Measurements from ENCODE around the gene MCCD1. TPM values are rescaled to one million over a fixed set of nuclear protein-coding genes. Genes with fewer than 3 reads are reported as not detected.

MCCD1 gene
- total and polyA plus RNA-seq, 8 donors: not detected

DNA sequence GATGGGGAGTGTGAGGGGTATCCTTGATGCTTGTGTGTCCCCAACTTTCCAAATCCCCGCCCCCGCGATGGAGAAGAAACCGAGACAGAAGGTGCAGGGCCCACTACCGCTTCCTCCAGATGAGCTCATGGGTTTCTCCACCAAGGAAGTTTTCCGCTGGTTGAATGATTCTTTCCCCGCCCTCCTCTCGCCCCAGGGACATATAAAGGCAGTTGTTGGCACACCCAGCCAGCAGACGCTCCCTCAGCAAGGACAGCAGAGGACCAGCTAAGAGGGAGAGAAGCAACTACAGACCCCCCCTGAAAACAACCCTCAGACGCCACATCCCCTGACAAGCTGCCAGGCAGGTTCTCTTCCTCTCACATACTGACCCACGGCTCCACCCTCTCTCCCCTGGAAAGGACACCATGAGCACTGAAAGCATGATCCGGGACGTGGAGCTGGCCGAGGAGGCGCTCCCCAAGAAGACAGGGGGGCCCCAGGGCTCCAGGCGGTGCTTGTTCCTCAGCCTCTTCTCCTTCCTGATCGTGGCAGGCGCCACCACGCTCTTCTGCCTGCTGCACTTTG is 46.7 kb downstream of the MCCD1 start, which contains the start of gene TNF:
TNF (plus strand) TSS at position 231 of the 567 bp plus-strand sequence; CDS start at position 408, 177 bp downstream.
- H3K36me3 ChIP-seq: no peaks in the 10 kb centered on the region
- intact Hi-C loops (cut with DNase I): no loop called here
- H3K27me3 ChIP-seq: no peaks in the 10 kb centered on the region
- H3K27ac ChIP-seq: no peak within 1 kb of the TSS
- DNase-seq: peak in 2 of 6 donors; percentile 33 to 47
- peaks cover 0 to 11% (median 5%) of the 10 kb centered on the region in 3 donors for H3K4me1 ChIP-seq
- WGBS, 2 donors: 62 to 72% methylated on average over 18 to 19 of the region's 19 CpGs
- TF ChIP-seq, protein P1, sequence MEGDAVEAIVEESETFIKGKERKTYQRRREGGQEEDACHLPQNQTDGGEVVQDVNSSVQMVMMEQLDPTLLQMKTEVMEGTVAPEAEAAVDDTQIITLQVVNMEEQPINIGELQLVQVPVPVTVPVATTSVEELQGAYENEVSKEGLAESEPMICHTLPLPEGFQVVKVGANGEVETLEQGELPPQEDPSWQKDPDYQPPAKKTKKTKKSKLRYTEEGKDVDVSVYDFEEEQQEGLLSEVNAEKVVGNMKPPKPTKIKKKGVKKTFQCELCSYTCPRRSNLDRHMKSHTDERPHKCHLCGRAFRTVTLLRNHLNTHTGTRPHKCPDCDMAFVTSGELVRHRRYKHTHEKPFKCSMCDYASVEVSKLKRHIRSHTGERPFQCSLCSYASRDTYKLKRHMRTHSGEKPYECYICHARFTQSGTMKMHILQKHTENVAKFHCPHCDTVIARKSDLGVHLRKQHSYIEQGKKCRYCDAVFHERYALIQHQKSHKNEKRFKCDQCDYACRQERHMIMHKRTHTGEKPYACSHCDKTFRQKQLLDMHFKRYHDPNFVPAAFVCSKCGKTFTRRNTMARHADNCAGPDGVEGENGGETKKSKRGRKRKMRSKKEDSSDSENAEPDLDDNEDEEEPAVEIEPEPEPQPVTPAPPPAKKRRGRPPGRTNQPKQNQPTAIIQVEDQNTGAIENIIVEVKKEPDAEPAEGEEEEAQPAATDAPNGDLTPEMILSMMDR (IDR thresholded peaks at IDR 0.05): no peak
- peak in 2 of 4 donors; percentile 26 to 60 for ATAC-seq
- H3K9me3 ChIP-seq: no peaks in the 10 kb centered on the region
- no peak for FAIRE-seq
- H3K4me3 ChIP-seq: peak within 1 kb of the TSS in 1 of 4 donors; percentile 22

DNA sequence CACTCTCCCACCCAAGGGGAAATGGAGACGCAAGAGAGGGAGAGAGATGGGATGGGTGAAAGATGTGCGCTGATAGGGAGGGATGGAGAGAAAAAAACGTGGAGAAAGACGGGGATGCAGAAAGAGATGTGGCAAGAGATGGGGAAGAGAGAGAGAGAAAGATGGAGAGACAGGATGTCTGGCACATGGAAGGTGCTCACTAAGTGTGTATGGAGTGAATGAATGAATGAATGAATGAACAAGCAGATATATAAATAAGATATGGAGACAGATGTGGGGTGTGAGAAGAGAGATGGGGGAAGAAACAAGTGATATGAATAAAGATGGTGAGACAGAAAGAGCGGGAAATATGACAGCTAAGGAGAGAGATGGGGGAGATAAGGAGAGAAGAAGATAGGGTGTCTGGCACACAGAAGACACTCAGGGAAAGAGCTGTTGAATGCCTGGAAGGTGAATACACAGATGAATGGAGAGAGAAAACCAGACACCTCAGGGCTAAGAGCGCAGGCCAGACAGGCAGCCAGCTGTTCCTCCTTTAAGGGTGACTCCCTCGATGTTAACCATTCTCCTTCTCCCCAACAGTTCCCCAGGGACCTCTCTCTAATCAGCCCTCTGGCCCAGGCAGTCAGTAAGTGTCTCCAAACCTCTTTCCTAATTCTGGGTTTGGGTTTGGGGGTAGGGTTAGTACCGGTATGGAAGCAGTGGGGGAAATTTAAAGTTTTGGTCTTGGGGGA is 47.4 kb downstream of the MCCD1 start:
- TF ChIP-seq, protein P1 (IDR thresholded peaks at IDR 0.05): no peak
- H3K36me3 ChIP-seq: no peaks in the 10 kb centered on the region
- no peaks in the 10 kb centered on the region for H3K9me3 ChIP-seq
- no peaks in the 10 kb centered on the region for H3K27me3 ChIP-seq
- H3K4me1 ChIP-seq: peaks cover 0 to 14% (median 5%) of the 10 kb centered on the region in 3 donors
- DNase-seq (no peak), ATAC-seq (no peak), FAIRE-seq (no peak)
- H3K27ac ChIP-seq: no peak overlapping the region
- intact Hi-C loops (cut with DNase I): no loop called here
- WGBS, 2 donors: 71 to 80% methylated on average over 8 of the region's 8 CpGs
- H3K4me3 ChIP-seq: peak overlapping the region in 1 of 4 donors; percentile 22

DNA sequence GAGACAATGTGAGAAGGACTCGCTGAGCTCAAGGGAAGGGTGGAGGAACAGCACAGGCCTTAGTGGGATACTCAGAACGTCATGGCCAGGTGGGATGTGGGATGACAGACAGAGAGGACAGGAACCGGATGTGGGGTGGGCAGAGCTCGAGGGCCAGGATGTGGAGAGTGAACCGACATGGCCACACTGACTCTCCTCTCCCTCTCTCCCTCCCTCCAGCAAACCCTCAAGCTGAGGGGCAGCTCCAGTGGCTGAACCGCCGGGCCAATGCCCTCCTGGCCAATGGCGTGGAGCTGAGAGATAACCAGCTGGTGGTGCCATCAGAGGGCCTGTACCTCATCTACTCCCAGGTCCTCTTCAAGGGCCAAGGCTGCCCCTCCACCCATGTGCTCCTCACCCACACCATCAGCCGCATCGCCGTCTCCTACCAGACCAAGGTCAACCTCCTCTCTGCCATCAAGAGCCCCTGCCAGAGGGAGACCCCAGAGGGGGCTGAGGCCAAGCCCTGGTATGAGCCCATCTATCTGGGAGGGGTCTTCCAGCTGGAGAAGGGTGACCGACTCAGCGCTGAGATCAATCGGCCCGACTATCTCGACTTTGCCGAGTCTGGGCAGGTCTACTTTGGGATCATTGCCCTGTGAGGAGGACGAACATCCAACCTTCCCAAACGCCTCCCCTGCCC is 48.3 kb downstream of the MCCD1 start:
- DNase-seq (peak in 1 of 6 donors; percentile 47), ATAC-seq (no peak), FAIRE-seq (no peak)
- Histone ChIP-seq H3K4me1 (peaks cover 0 to 14% (median 10%) of the 10 kb centered on the region in 3 donors), H3K27ac (no peak overlapping the region), H3K9me3 (no peaks in the 10 kb centered on the region), H3K27me3 (no peaks in the 10 kb centered on the region), H3K4me3 (no peak overlapping the region), H3K36me3 (no peaks in the 10 kb centered on the region)
- intact Hi-C loops (cut with DNase I): no loop called here
- TF ChIP-seq, protein P1 (IDR thresholded peaks at IDR 0.05): no peak
- WGBS, 2 donors: 85 to 91% methylated on average over 16 to 19 of the region's 19 CpGs

DNA sequence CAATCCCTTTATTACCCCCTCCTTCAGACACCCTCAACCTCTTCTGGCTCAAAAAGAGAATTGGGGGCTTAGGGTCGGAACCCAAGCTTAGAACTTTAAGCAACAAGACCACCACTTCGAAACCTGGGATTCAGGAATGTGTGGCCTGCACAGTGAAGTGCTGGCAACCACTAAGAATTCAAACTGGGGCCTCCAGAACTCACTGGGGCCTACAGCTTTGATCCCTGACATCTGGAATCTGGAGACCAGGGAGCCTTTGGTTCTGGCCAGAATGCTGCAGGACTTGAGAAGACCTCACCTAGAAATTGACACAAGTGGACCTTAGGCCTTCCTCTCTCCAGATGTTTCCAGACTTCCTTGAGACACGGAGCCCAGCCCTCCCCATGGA is 48.8 kb downstream of the MCCD1 start:
- WGBS, 2 donors: 82 to 83% methylated on average over 3 of the region's 3 CpGs
- Histone ChIP-seq H3K27ac (peak overlapping the region in 2 of 4 donors; percentile 51 to 68), H3K9me3 (no peaks in the 10 kb centered on the region), H3K4me1 (peaks cover 0 to 14% (median 12%) of the 10 kb centered on the region in 3 donors), H3K4me3 (no peak overlapping the region), H3K27me3 (no peaks in the 10 kb centered on the region), H3K36me3 (no peaks in the 10 kb centered on the region)
- ATAC-seq (no peak), DNase-seq (no peak), FAIRE-seq (no peak)
- TF ChIP-seq, protein P1 (IDR thresholded peaks at IDR 0.05): no peak
- intact Hi-C loops (cut with DNase I): no loop called here

Data from pancreas (tissue), 10 donors.